Panc1 (cell line): ENCODE data around the gene PPM1H. TPM values are rescaled to one million over a fixed set of nuclear protein-coding genes. Genes with fewer than 3 reads are reported as not detected.

ENCODE experiments used
- ATAC-seq: fragments of 200-7000 bp; cut with Tn5 transposase; 2 replicates; pipeline ENCODE4 v1.9.1; 2020; ENCODE audit warnings: mild to moderate bottlenecking, moderate library complexity
- BruUV-seq: library from RNA; stranded (reverse); fragments of 400-500 nt; replicated peaks from 2 replicates; lab custom pipeline; 2021; lab: Mats Ljungman, UMichigan
- CTCF ChIA-PET: fragments of 300-600 bp; sonication (Branson Sonifier 250); formaldehyde crosslinking; loops from one replicate; lab custom pipeline; 2022; ENCODE audit warnings: antibody characterized with exemption; lab: Charles Lee
- POLR2A ChIA-PET: fragments of 300-600 bp; sonication (Branson Sonifier 250); formaldehyde crosslinking; loops from one replicate; lab custom pipeline; 2022; ENCODE audit warnings: antibody characterized with exemption; lab: Charles Lee
- DNase-seq: peaks from one replicate; pipeline ENCODE4 v3.0.0-alpha.2; 2010; ENCODE audit warnings: low read depth, low spot score
- H3K27ac ChIP-seq: 2 replicates; pipeline ENCODE4 v1.5.1; 2011; ENCODE audit warnings: mild to moderate bottlenecking, low read length, inconsistent platforms
- H3K27me3 ChIP-seq: fragments of 200-500 bp; sonication (Bioruptor generic); 2 replicates; pipeline ENCODE4 v1.6.0; 2014; ENCODE audit warnings: low read length, inconsistent platforms; ENCODE audit not compliant: control insufficient read depth, insufficient read depth
- H3K36me3 ChIP-seq: fragments of 200-500 bp; sonication (Bioruptor generic); 2 replicates; pipeline ENCODE4 v1.5.1; 2014; ENCODE audit warnings: inconsistent platforms, mild to moderate bottlenecking, low read length, moderate library complexity; ENCODE audit not compliant: control insufficient read depth, insufficient read depth
- H3K4me1 ChIP-seq: 2 replicates; pipeline ENCODE4 v1.5.1; 2011; ENCODE audit warnings: inconsistent platforms, mild to moderate bottlenecking, low read length, moderate library complexity; ENCODE audit not compliant: control insufficient read depth, insufficient read depth
- H3K4me3 ChIP-seq, 2 experiments: 2 replicates each; pipeline ENCODE4 v1.5.1; 2011 to 2012; ENCODE audit warnings: low read depth in 2 of 2, low read length in 2 of 2, mild to moderate bottlenecking in 2 of 2, inconsistent platforms in 1 of 2, moderate library complexity in 1 of 2
- H3K9me3 ChIP-seq: fragments of 200-500 bp; sonication (Bioruptor generic); 2 replicates; pipeline ENCODE4 v1.5.1; 2014; ENCODE audit warnings: low read depth, mild to moderate bottlenecking, inconsistent platforms, low read length, moderate library complexity; ENCODE audit not compliant: control insufficient read depth, insufficient read depth
- CTCF ChIP-seq: fragments of 450-650 bp; IDR thresholded peaks from 2 replicates; pipeline ENCODE4 v1.5.1; 2017; ENCODE audit warnings: mild to moderate bottlenecking
- POLR2AphosphoS5 ChIP-seq: IDR thresholded peaks from 2 replicates; pipeline ENCODE4 v1.6.1; 2012; ENCODE audit warnings: mild to moderate bottlenecking, low read depth, low read length, moderate library complexity
- REST ChIP-seq, 2 experiments: IDR thresholded peaks; 2 replicates each; pipeline ENCODE4 v1.6.1; 2011 to 2012; ENCODE audit warnings: low read depth in 2 of 2, control low read depth in 1 of 2, low read length in 1 of 2, mild to moderate bottlenecking in 1 of 2, moderate library complexity in 1 of 2; ENCODE audit not compliant: insufficient read depth in 1 of 2
- SIN3A ChIP-seq: IDR thresholded peaks from 2 replicates; pipeline ENCODE4 v1.6.1; 2012; ENCODE audit warnings: low read depth, mild to moderate bottlenecking, low read length, moderate library complexity, borderline replicate concordance; ENCODE audit not compliant: insufficient read depth
- TCF7L2 ChIP-seq: IDR thresholded peaks from 2 replicates; pipeline ENCODE4 v1.6.1; 2011; ENCODE audit warnings: mild to moderate bottlenecking, low read depth, low read length, inconsistent platforms
- in situ Hi-C: cut with HindIII; loops from 2 replicates; pipeline ENCODE4 v1.10.0; 2016; ENCODE audit warnings: low sequenced_read_pairs, low pct_unique_long_range_greater_than_20kb
- intact Hi-C: fragments of 100-400 bp; cut with micrococcal nuclease; formaldehyde crosslinking; loops from one replicate; pipeline ENCODE4 v1.10.0; 2022; ENCODE audit not compliant: unreplicated experiment
- total RNA-seq: library from RNA; stranded (reverse); gene quantifications from one replicate; pipeline ENCODE4 v1.2.1, GENCODE V29; 2021; ENCODE audit not compliant: unreplicated experiment

The PPM1H gene
- total RNA-seq, 1 experiment from 2014 or later: 22.9 TPM

GRCh38 chr12:62868820-62869219 is 66.1 kb downstream of the PPM1H start:
- TF ChIP-seq CTCF (no peak), POLR2AphosphoS5 (no peak), SIN3A (no peak), REST (IDR thresholded peaks at IDR 0.05; ENCODE audit: insufficient read depth in 1 of 2, low read depth in 2 of 2, low read length in 1 of 2) (no peak), TCF7L2 (no peak)
- Histone ChIP-seq H3K9me3 (no peaks in the 10 kb centered on the region), H3K36me3 (no peaks in the 10 kb centered on the region), H3K4me3 (no peak overlapping the region), H3K27ac (no peak overlapping the region), H3K4me1 (peaks cover 21% of the 10 kb centered on the region), H3K27me3 (no peaks in the 10 kb centered on the region)
- POLR2A ChIA-PET: no interaction called here
- BruUV-seq: no TSS peak
- intact Hi-C loops: no loop called here
- DNase-seq (no peak), ATAC-seq (no peak)
- CTCF ChIA-PET: no interaction called here
- in situ Hi-C loops: no loop called here

GRCh38 chr12:62866451-62867082 is 68.4 kb downstream of the PPM1H start:
- DNase-seq (no peak), ATAC-seq (peak; percentile 55)
- Histone ChIP-seq H3K36me3 (no peaks in the 10 kb centered on the region), H3K9me3 (no peaks in the 10 kb centered on the region), H3K4me1 (peaks cover 30% of the 10 kb centered on the region), H3K4me3 (no peak overlapping the region), H3K27ac (peak overlapping the region; percentile 62), H3K27me3 (no peaks in the 10 kb centered on the region)
- intact Hi-C loops: no loop called here
- POLR2A ChIA-PET: interaction anchor here (0.5 to 0.6 kb wide), 2 partner anchors 551 to 1042 kb away, joined by 3 to 5 read pairs; no protein-coding TSS in a partner anchor
- in situ Hi-C loops: no loop called here
- CTCF ChIA-PET: no interaction called here
- TF ChIP-seq TCF7L2 (no peak), POLR2AphosphoS5 (no peak), SIN3A (no peak), CTCF (no peak), REST (IDR thresholded peaks at IDR 0.05; ENCODE audit: insufficient read depth in 1 of 2, low read depth in 2 of 2, low read length in 1 of 2) (no peak)
- no TSS peak for BruUV-seq
